Fibroblast of lung (primary cell): ENCODE measurements around the gene PTCSC3. TPM values are rescaled to one million over a fixed set of nuclear protein-coding genes. Genes with fewer than 3 reads are reported as not detected.

Experiments
- DNase-seq, 2 donors: peaks; one replicate each; pipeline versions ENCODE4 v3.0.0 to v3.0.0-alpha.2; 2010; ENCODE audit warnings: low read depth in 2 of 2
- H2AFZ ChIP-seq: 2 replicates; pipeline ENCODE4 v1.5.1; 2012; ENCODE audit warnings: low read length, control low read depth, inconsistent platforms
- H3K27ac ChIP-seq: 2 replicates; pipeline ENCODE4 v1.5.1; 2011; ENCODE audit warnings: low read length, control low read depth; ENCODE audit not compliant: insufficient read depth
- H3K27me3 ChIP-seq: 2 replicates; pipeline ENCODE4 v1.5.1; 2011; ENCODE audit warnings: mild to moderate bottlenecking, low read length; ENCODE audit not compliant: control insufficient read depth, insufficient read depth
- H3K36me3 ChIP-seq: 2 replicates; pipeline ENCODE4 v1.5.1; 2011; ENCODE audit warnings: low read length; ENCODE audit not compliant: control insufficient read depth, insufficient read depth
- H3K4me1 ChIP-seq: 2 replicates; pipeline ENCODE4 v1.5.1; 2011; ENCODE audit warnings: low read length; ENCODE audit not compliant: control insufficient read depth, insufficient read depth; ENCODE audit errors: extremely low read depth
- H3K4me2 ChIP-seq: 2 replicates; pipeline ENCODE4 v1.5.1; 2011; ENCODE audit warnings: low read length, control low read depth; ENCODE audit not compliant: insufficient read depth; ENCODE audit errors: extremely low read depth
- H3K4me3 ChIP-seq, 4 experiments: fragments of 200-600 bp in 1 of 4; sonication (generic) in 1 of 4; replicated peaks in 1 of 4; 2 replicates each; pipeline ENCODE4 v1.5.1; 2011 to 2016; ENCODE audit warnings: low read length in 4 of 4, low read depth in 3 of 4, mild to moderate bottlenecking in 3 of 4, control low read depth in 2 of 4, inconsistent platforms in 1 of 4, mixed read lengths in 1 of 4; ENCODE audit not compliant: insufficient read depth in 1 of 4; ENCODE audit errors: control extremely low read depth in 1 of 4
- H3K79me2 ChIP-seq: 2 replicates; pipeline ENCODE4 v1.5.1; 2012; ENCODE audit warnings: mild to moderate bottlenecking, low read length, inconsistent platforms; ENCODE audit not compliant: control insufficient read depth, insufficient read depth
- H3K9ac ChIP-seq: 2 replicates; pipeline ENCODE4 v1.5.1; 2011; ENCODE audit warnings: mild to moderate bottlenecking, low read length, control low read depth; ENCODE audit not compliant: insufficient read depth
- H3K9me3 ChIP-seq: 2 replicates; pipeline ENCODE4 v1.5.1; 2012; ENCODE audit warnings: low read depth, low read length; ENCODE audit not compliant: control insufficient read depth, insufficient read depth
- H4K20me1 ChIP-seq: 2 replicates; pipeline ENCODE4 v1.5.1; 2011; ENCODE audit warnings: low read length; ENCODE audit not compliant: control insufficient read depth, insufficient read depth; ENCODE audit errors: extremely low read depth
- EZH2 ChIP-seq: IDR thresholded peaks from 2 replicates; pipeline ENCODE4 v1.5.1; 2012; ENCODE audit warnings: low read length, control low read depth, mild to moderate bottlenecking; ENCODE audit errors: missing control alignments
- polyA plus RNA-seq, 2 donors: library from polyadenylated mRNA; depleted of rRNA in 1 of 2; stranded (reverse) in 1 of 2; unstranded in 1 of 2; fragments of >200 nt; gene quantifications; 2 replicates each; pipeline ENCODE4 v1.2.1, GENCODE V29; 2011 to 2012; ENCODE audit warnings: missing spikeins in 1 of 2
- total RNA-seq: library from RNA; depleted of rRNA; stranded (reverse); fragments of >200 nt; gene quantifications from 2 replicates; pipeline ENCODE4 v1.2.1, GENCODE V29; 2014
- TF ChIP-seq, protein P1 (sequence below), 2 donors: IDR thresholded peaks in 1 of 2; conservative IDR thresholded peaks in 1 of 2; 1 replicate in 1 of 2; 2 replicates in 1 of 2; pipeline ENCODE4 v1.5.1; 2011 to 2012; ENCODE audit warnings: low read length in 2 of 2, control low read depth in 1 of 2, inconsistent platforms in 1 of 2, low read depth in 1 of 2, mild to moderate bottlenecking in 1 of 2

PTCSC3 gene
- total and polyA plus RNA-seq, 2 donors (not counting 1 experiment from before 2014, with no cell fraction given): not detected

DNA sequence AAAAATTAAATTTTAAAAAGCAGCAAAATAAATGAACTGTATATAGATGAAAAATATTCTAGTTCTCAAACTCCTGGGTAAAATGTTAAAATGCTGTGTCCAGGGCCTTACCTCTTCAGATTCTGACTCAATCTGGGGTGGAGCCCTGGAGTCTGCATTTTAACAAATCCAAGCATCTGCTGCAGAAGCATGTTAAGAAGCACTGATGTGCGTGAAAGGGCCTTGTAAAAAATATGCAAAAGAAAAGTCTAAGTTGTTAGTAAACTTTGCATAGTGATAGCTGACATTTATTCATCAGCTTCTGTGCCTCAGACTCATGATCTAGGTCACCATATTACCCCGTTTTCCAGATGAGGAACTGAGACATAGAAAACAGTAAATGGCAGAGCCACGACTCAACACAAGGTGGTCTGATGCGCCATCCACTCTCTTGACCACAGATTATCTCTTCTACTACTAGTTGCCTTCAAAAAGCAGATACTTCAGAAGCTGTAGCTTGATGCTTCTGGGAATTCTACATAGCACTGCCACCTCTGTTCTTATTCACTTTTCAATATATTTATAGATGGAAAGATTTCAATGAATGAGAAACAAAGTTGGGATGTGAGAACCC is 28.0 kb upstream of the PTCSC3 start:
- no peaks in the 10 kb centered on the region for H4K20me1 ChIP-seq
- no peak for DNase-seq
- no peaks in the 10 kb centered on the region for H3K36me3 ChIP-seq
- no peak overlapping the region for H2AFZ ChIP-seq
- H3K4me2 ChIP-seq: no peak overlapping the region
- TF ChIP-seq, protein P1, sequence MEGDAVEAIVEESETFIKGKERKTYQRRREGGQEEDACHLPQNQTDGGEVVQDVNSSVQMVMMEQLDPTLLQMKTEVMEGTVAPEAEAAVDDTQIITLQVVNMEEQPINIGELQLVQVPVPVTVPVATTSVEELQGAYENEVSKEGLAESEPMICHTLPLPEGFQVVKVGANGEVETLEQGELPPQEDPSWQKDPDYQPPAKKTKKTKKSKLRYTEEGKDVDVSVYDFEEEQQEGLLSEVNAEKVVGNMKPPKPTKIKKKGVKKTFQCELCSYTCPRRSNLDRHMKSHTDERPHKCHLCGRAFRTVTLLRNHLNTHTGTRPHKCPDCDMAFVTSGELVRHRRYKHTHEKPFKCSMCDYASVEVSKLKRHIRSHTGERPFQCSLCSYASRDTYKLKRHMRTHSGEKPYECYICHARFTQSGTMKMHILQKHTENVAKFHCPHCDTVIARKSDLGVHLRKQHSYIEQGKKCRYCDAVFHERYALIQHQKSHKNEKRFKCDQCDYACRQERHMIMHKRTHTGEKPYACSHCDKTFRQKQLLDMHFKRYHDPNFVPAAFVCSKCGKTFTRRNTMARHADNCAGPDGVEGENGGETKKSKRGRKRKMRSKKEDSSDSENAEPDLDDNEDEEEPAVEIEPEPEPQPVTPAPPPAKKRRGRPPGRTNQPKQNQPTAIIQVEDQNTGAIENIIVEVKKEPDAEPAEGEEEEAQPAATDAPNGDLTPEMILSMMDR (conservative IDR thresholded peaks at IDR 0.05 in 1 of 2, IDR thresholded peaks at IDR 0.05 in 1 of 2; ENCODE audit: low read depth in 1 of 2, low read length in 2 of 2): no peak
- no peak for TF ChIP-seq EZH2
- H3K79me2 ChIP-seq: no peaks in the 10 kb centered on the region
- H3K9me3 ChIP-seq: no peaks in the 10 kb centered on the region
- H3K27ac ChIP-seq: no peak overlapping the region
- H3K4me3 ChIP-seq: no peak overlapping the region
- H3K9ac ChIP-seq: no peak overlapping the region
- no peaks in the 10 kb centered on the region for H3K27me3 ChIP-seq
- H3K4me1 ChIP-seq: no peaks in the 10 kb centered on the region

DNA sequence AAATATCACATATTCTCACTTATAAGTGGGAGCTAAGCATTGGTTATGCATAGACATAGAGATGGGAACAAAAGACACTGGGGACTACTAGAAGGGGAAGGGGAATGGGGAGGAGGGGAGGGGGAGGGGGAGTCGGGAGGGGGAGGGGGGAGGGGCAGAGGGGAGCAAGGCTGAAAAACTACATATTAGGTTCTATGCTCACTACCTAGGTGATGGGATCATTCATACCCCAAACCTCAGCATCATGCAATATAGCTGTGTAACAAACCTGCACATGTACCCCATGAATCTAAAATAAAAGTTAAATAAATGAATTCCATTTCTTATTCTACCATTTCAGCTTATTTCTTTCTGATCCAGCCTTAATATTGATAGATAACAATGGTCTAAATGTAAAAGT is 21.9 kb upstream of the PTCSC3 start:
- H2AFZ ChIP-seq: no peak overlapping the region
- H3K79me2 ChIP-seq: no peaks in the 10 kb centered on the region
- H3K4me1 ChIP-seq: no peaks in the 10 kb centered on the region
- H3K27ac ChIP-seq: no peak overlapping the region
- no peaks in the 10 kb centered on the region for H3K27me3 ChIP-seq
- no peak overlapping the region for H3K4me3 ChIP-seq
- no peaks in the 10 kb centered on the region for H3K36me3 ChIP-seq
- no peak overlapping the region for H3K4me2 ChIP-seq
- no peaks in the 10 kb centered on the region for H4K20me1 ChIP-seq
- TF ChIP-seq EZH2: no peak
- TF ChIP-seq, protein P1 (conservative IDR thresholded peaks at IDR 0.05 in 1 of 2, IDR thresholded peaks at IDR 0.05 in 1 of 2; ENCODE audit: low read depth in 1 of 2, low read length in 2 of 2): no peak
- no peak overlapping the region for H3K9ac ChIP-seq
- DNase-seq: no peak
- H3K9me3 ChIP-seq: no peaks in the 10 kb centered on the region

DNA sequence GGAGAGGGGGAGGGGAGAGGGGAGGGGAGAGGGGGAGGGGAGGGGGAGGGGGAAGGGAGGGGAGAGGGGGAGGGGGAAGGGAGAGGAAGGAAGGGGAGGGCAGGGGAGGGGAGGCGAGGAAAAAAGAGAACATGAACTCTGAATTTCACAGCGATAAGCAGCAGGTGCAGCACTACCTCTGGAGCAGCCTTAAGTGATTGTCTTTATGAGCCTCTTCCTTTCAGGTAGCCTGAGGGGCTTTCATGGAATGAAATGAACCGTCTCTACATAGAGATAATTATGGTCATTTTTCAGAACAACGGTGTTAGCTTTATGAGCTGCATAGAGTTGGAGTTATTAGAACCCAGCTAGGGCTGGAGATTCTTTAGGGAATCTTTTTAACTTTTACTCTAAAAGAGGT is 18.1 kb upstream of the PTCSC3 start:
- H3K9ac ChIP-seq: no peak overlapping the region
- no peak for DNase-seq
- H4K20me1 ChIP-seq: no peaks in the 10 kb centered on the region
- H3K36me3 ChIP-seq: no peaks in the 10 kb centered on the region
- H3K9me3 ChIP-seq: no peaks in the 10 kb centered on the region
- H3K4me2 ChIP-seq: no peak overlapping the region
- TF ChIP-seq, protein P1 (conservative IDR thresholded peaks at IDR 0.05 in 1 of 2, IDR thresholded peaks at IDR 0.05 in 1 of 2; ENCODE audit: low read depth in 1 of 2, low read length in 2 of 2): no peak
- TF ChIP-seq EZH2: no peak
- no peaks in the 10 kb centered on the region for H3K79me2 ChIP-seq
- H3K4me1 ChIP-seq: no peaks in the 10 kb centered on the region
- H2AFZ ChIP-seq: no peak overlapping the region
- no peak overlapping the region for H3K27ac ChIP-seq
- no peaks in the 10 kb centered on the region for H3K27me3 ChIP-seq
- H3K4me3 ChIP-seq: no peak overlapping the region
